Bronchial epithelial cell (primary cell): ENCODE measurements around the gene RPP25L. TPM values are rescaled to one million over a fixed set of nuclear protein-coding genes. Genes with fewer than 3 reads are reported as not detected.
A peak's percentile ranks its signal among the peaks of the same experiment; 100 is the strongest.

ENCODE experiments used
- DNase-seq: peaks from one replicate; pipeline ENCODE4 v3.0.0-alpha.2; 2010; ENCODE audit warnings: low read depth
- FAIRE-seq: peaks from 2 replicates; lab custom pipeline; 2011; peaks lifted over from hg19 to GRCh38; lab: Jason Lieb, UNC
- H3K27me3 ChIP-seq: 2 replicates; pipeline ENCODE4 v1.5.1; 2011; ENCODE audit warnings: low read length; ENCODE audit not compliant: control insufficient read depth, insufficient read depth
- H3K36me3 ChIP-seq: 2 replicates; pipeline ENCODE4 v1.5.1; 2011; ENCODE audit warnings: low read length; ENCODE audit not compliant: control insufficient read depth, insufficient read depth
- H3K4me3 ChIP-seq: 2 replicates; pipeline ENCODE4 v1.5.1; 2011; ENCODE audit warnings: mild to moderate bottlenecking, low read depth, low read length, control low read depth
- CTCF ChIP-seq: IDR thresholded peaks from 2 replicates; pipeline ENCODE4 v1.5.1; 2011; ENCODE audit warnings: mild to moderate bottlenecking, moderate library complexity, low read length, control low read depth, inconsistent platforms; ENCODE audit not compliant: insufficient read depth, severe bottlenecking
- total RNA-seq: library from RNA; depleted of rRNA; stranded (reverse); fragments of >200 nt; gene quantifications from 2 replicates; pipeline ENCODE4 v1.2.1, GENCODE V29; 2014

The RPP25L gene
- total RNA-seq, 1 donor from 2014 or later = 45.8 TPM

- DNase-seq = no peak
- no peak for FAIRE-seq
- Histone ChIP-seq H3K4me3 (no peak overlapping the region), H3K27me3 (peaks cover 28% of the 10 kb centered on the region), H3K36me3 (no peaks in the 10 kb centered on the region)
- no peak for TF ChIP-seq CTCF
These were observed 43.1 kb downstream of the RPP25L start for GRCh38 chr9:34568774-34569173.

GRCh38 chr9:34568133-34568532 is 43.8 kb downstream of the RPP25L start:
- FAIRE-seq = peak; percentile 80
- Histone ChIP-seq H3K27me3 (peaks cover 28% of the 10 kb centered on the region), H3K36me3 (no peaks in the 10 kb centered on the region), H3K4me3 (no peak overlapping the region)
- DNase-seq = no peak
- no peak for TF ChIP-seq CTCF

- no peak for DNase-seq
These were observed 44.9 kb downstream of the RPP25L start for GRCh38 chr9:34566972-34567371.

GRCh38 chr9:34566322-34566721 is 45.6 kb downstream of the RPP25L start:
- H3K27me3 ChIP-seq = peaks cover 28% of the 10 kb centered on the region
- H3K36me3 ChIP-seq = no peaks in the 10 kb centered on the region
- TF ChIP-seq CTCF = no peak
- FAIRE-seq (no peak), DNase-seq (no peak)
- no peak overlapping the region for H3K4me3 ChIP-seq

More at GRCh38 chr9:34566972-34567371, 44.9 kb downstream of the RPP25L start:
- no peak overlapping the region for H3K4me3 ChIP-seq
- H3K27me3 ChIP-seq = peaks cover 28% of the 10 kb centered on the region
- no peak for FAIRE-seq
- no peaks in the 10 kb centered on the region for H3K36me3 ChIP-seq
- TF ChIP-seq CTCF = no peak

GRCh38 chr9:34565856-34566255 is 46.0 kb downstream of the RPP25L start:
- FAIRE-seq = no peak

More at GRCh38 chr9:34565856-34566255, 46.0 kb downstream of the RPP25L start:
- H3K27me3 ChIP-seq = peaks cover 28% of the 10 kb centered on the region
- DNase-seq = no peak
- H3K4me3 ChIP-seq = no peak overlapping the region
- no peak for TF ChIP-seq CTCF
- H3K36me3 ChIP-seq = no peaks in the 10 kb centered on the region
